Neural progenitor cell (in vitro differentiated cells): ENCODE data around the gene GMIP. TPM values are rescaled to one million over a fixed set of nuclear protein-coding genes. Genes with fewer than 3 reads are reported as not detected.

Source experiments
- DNase-seq: peaks from one replicate; pipeline ENCODE4 v3.0.0-alpha.2; 2016; ENCODE audit warnings: low spot score
- H2AFZ ChIP-seq: fragments of 200-600 bp; sonication (generic); replicated peaks from 2 replicates; pipeline ENCODE4 v1.6.1; 2016; ENCODE audit warnings: antibody characterized with exemption
- H3F3A ChIP-seq: fragments of 200-600 bp; sonication (generic); 2 replicates; pipeline ENCODE4 v1.6.1; 2016; ENCODE audit warnings: antibody characterized with exemption, low read depth
- H3K27ac ChIP-seq: fragments of 200-600 bp; sonication (generic); 2 replicates; pipeline ENCODE4 v1.5.1; 2016; ENCODE audit warnings: mild to moderate bottlenecking
- H3K27me3 ChIP-seq: fragments of 200-600 bp; sonication (generic); 2 replicates; pipeline ENCODE4 v1.6.1; 2016; ENCODE audit warnings: mild to moderate bottlenecking, moderate library complexity
- H3K36me3 ChIP-seq: fragments of 200-600 bp; sonication (generic); 2 replicates; pipeline ENCODE4 v1.5.1; 2016
- H3K4me1 ChIP-seq: fragments of 200-600 bp; sonication (generic); 2 replicates; pipeline ENCODE4 v1.6.1; 2016; ENCODE audit warnings: mixed run types
- H3K4me2 ChIP-seq: fragments of 200-600 bp; sonication (generic); 2 replicates; pipeline ENCODE4 v1.6.1; 2016
- H3K4me3 ChIP-seq: fragments of 200-600 bp; sonication (generic); 2 replicates; pipeline ENCODE4 v1.5.1; 2016
- H3K79me2 ChIP-seq: fragments of 200-600 bp; sonication (generic); 2 replicates; pipeline ENCODE4 v1.6.1; 2016; ENCODE audit warnings: low read depth
- H3K9ac ChIP-seq: fragments of 200-600 bp; sonication (generic); 2 replicates; pipeline ENCODE4 v1.6.1; 2016
- H3K9me3 ChIP-seq: fragments of 200-600 bp; sonication (generic); 2 replicates; pipeline ENCODE4 v1.5.1; 2016; ENCODE audit warnings: low read depth
- H4K20me1 ChIP-seq: fragments of 200-600 bp; sonication (generic); 2 replicates; pipeline ENCODE4 v1.6.1; 2016; ENCODE audit warnings: low read depth
- H3K27ac Mint-ChIP-seq: 3 replicates; pipeline ENCODE4 v1.8.0; 2021; ENCODE audit warnings: mixed read lengths
- H3K27me3 Mint-ChIP-seq: 2 replicates; pipeline ENCODE4 v1.8.0; 2022; ENCODE audit warnings: low read depth, mild to moderate bottlenecking, inconsistent platforms, moderate library complexity, mixed read lengths; ENCODE audit not compliant: insufficient read depth
- H3K36me3 Mint-ChIP-seq: 3 replicates; pipeline ENCODE4 v1.8.0; 2021; ENCODE audit warnings: mixed read lengths
- H3K4me1 Mint-ChIP-seq: 3 replicates; pipeline ENCODE4 v1.8.0; 2021; ENCODE audit warnings: mixed read lengths
- H3K4me3 Mint-ChIP-seq: 3 replicates; pipeline ENCODE4 v1.8.0; 2021; ENCODE audit warnings: mild to moderate bottlenecking, moderate library complexity, mixed read lengths
- H3K9me3 Mint-ChIP-seq: 3 replicates; pipeline ENCODE4 v1.8.0; 2020; ENCODE audit warnings: mixed read lengths
- CTCF ChIP-seq: fragments of 200-600 bp; sonication (generic); IDR thresholded peaks from 2 replicates; pipeline ENCODE4 v1.5.1; 2017; ENCODE audit warnings: antibody characterized with exemption, mild to moderate bottlenecking
- EZH2 ChIP-seq: fragments of 200-600 bp; sonication (generic); IDR thresholded peaks from 2 replicates; pipeline ENCODE4 v1.6.1; 2017; ENCODE audit warnings: antibody characterized with exemption, mild to moderate bottlenecking, moderate library complexity
- EZH2phosphoT487 ChIP-seq: fragments of 200-600 bp; sonication (generic); IDR thresholded peaks from 2 replicates; pipeline ENCODE4 v1.6.1; 2017; ENCODE audit warnings: antibody characterized with exemption
- total RNA-seq: library from RNA; depleted of rRNA; stranded (reverse); fragments of >200 nt; gene quantifications from 2 replicates; pipeline ENCODE4 v1.2.3, GENCODE V29; 2015; ENCODE audit warnings: low replicate concordance

The GMIP gene
- total RNA-seq, 1 donor from 2014 or later = 6.4 TPM

DNA sequence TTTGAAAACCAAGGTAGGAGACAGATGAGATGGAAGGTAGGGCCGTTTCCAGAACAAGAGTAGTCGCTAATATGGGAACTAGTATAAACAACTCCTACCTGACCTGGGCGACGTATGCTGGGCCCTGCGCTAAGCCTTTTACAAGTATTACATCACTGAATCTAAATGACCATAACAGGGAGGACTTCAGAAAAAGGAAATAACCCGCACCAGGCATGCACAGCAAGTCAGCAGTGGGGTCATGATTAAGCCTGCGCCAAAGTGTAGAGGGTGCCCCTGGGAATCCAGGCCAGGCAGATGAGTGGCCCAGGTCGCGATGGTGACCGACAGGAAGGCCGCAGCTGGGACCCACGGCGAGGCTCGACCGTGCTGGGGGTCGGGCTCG is 19.4 kb upstream of the GMIP start:
- H3K4me2 ChIP-seq = peak overlapping the region; percentile 90
- H3K4me3 Mint-ChIP-seq = peak overlapping the region; percentile 92
- no peak overlapping the region for H3K27ac ChIP-seq
- H3K79me2 ChIP-seq = peaks cover 41% of the 10 kb centered on the region
- H3K27me3 Mint-ChIP-seq = peaks cover 3% of the 10 kb centered on the region
- H4K20me1 ChIP-seq = peaks cover 28% of the 10 kb centered on the region
- DNase-seq = no peak
- no peak overlapping the region for H2AFZ ChIP-seq
- H3F3A ChIP-seq = peaks cover 29% of the 10 kb centered on the region
- peaks cover 18% of the 10 kb centered on the region for H3K4me1 Mint-ChIP-seq
- H3K36me3 ChIP-seq = no peaks in the 10 kb centered on the region
- H3K36me3 Mint-ChIP-seq = peaks cover 20% of the 10 kb centered on the region
- no peaks in the 10 kb centered on the region for H3K27me3 ChIP-seq
- no peaks in the 10 kb centered on the region for H3K9me3 Mint-ChIP-seq
- H3K4me1 ChIP-seq = peaks cover 15% of the 10 kb centered on the region
- no peaks in the 10 kb centered on the region for H3K9me3 ChIP-seq
- peak overlapping the region; percentile 68 for H3K9ac ChIP-seq
- H3K27ac Mint-ChIP-seq = peak overlapping the region; percentile 70
- TF ChIP-seq CTCF (no peak), EZH2phosphoT487 (no peak), EZH2 (no peak)
- peak overlapping the region; percentile 86 for H3K4me3 ChIP-seq

DNA sequence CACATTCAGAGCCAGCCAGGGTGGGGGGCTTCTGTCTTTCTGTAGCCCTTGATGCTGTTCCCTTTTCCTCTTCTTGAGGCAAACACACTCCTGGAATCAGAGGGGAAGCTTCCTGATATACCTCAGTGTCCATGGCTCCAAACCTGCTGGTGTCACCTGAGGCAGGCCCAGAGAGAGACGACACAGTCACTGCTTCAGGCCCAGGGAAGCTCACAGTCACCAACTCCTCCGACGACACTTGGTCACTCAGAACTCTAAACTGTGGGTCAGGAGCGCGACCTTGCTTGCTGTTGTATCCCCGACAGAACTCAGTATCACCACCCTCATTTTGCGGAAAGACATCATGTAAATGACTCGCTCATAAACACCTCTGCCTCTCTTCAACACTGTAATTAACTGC is 18.9 kb upstream of the GMIP start:
- DNase-seq = no peak
- Histone ChIP-seq H2AFZ (no peak overlapping the region), H3K79me2 (peaks cover 41% of the 10 kb centered on the region), H3K4me2 (peak overlapping the region; percentile 90), H3K4me3 (peak overlapping the region; percentile 86), H3K9me3 (no peaks in the 10 kb centered on the region), H4K20me1 (peaks cover 28% of the 10 kb centered on the region), H3K9ac (no peak overlapping the region), H3F3A (peaks cover 29% of the 10 kb centered on the region), H3K27me3 (no peaks in the 10 kb centered on the region), H3K4me1 (peaks cover 15% of the 10 kb centered on the region), H3K36me3 (no peaks in the 10 kb centered on the region), H3K27ac (no peak overlapping the region)
- H3K9me3 Mint-ChIP-seq = no peaks in the 10 kb centered on the region
- peaks cover 18% of the 10 kb centered on the region for H3K4me1 Mint-ChIP-seq
- H3K4me3 Mint-ChIP-seq = peak overlapping the region; percentile 92
- peaks cover 20% of the 10 kb centered on the region for H3K36me3 Mint-ChIP-seq
- H3K27ac Mint-ChIP-seq = peak overlapping the region; percentile 70
- no peak for TF ChIP-seq EZH2phosphoT487
- no peak for TF ChIP-seq EZH2
- no peak for TF ChIP-seq CTCF
- peaks cover 3% of the 10 kb centered on the region for H3K27me3 Mint-ChIP-seq

DNA sequence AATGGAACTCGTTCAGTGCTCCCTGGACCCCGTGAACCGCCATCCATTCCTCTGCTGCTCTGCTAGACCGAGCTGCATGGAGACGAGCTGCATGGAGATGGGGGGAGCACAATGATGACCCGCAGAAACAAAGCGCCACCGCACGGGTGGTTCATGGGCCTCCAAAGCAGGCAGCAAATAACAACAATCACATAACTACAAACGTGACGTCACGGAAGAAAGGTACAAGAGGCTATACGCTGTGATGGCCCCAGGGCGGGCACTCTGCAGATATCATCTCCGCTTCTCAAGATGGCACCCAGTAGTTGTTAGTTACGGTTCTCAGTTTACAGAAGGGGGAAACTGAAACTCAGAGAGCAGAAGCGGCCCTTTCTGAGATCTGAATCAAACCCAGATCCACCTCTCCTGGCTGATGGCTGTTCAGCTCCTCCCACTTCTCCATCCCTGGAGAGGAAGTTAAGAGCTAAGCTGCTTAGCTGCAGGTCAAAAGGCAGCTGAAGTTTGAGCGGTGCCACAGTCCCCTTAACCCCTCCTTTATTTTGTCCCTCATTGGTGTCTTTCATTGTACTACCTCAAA is 18.3 kb upstream of the GMIP start:
- peaks cover 15% of the 10 kb centered on the region for H3K4me1 ChIP-seq

More for the DNA sequence above, 18.3 kb upstream of the GMIP start:
- no peak overlapping the region for H2AFZ ChIP-seq
- H3K79me2 ChIP-seq = peaks cover 41% of the 10 kb centered on the region
- peaks cover 28% of the 10 kb centered on the region for H4K20me1 ChIP-seq
- H3K27me3 Mint-ChIP-seq = peaks cover 3% of the 10 kb centered on the region
- H3F3A ChIP-seq = peaks cover 29% of the 10 kb centered on the region
- no peaks in the 10 kb centered on the region for H3K9me3 ChIP-seq
- H3K9ac ChIP-seq = no peak overlapping the region
- H3K36me3 Mint-ChIP-seq = peaks cover 20% of the 10 kb centered on the region
- DNase-seq = peak; percentile 87
- H3K4me1 Mint-ChIP-seq = peaks cover 18% of the 10 kb centered on the region
- H3K27me3 ChIP-seq = no peaks in the 10 kb centered on the region
- TF ChIP-seq EZH2 = no peak
- no peak for TF ChIP-seq EZH2phosphoT487
- TF ChIP-seq CTCF = no peak
- H3K4me2 ChIP-seq = peak overlapping the region; percentile 90
- no peaks in the 10 kb centered on the region for H3K36me3 ChIP-seq
- no peak overlapping the region for H3K27ac ChIP-seq
- peak overlapping the region; percentile 92 for H3K4me3 Mint-ChIP-seq
- H3K4me3 ChIP-seq = peak overlapping the region; percentile 86
- no peaks in the 10 kb centered on the region for H3K9me3 Mint-ChIP-seq
- no peak overlapping the region for H3K27ac Mint-ChIP-seq
